Stimulated activated naive CD8-positive, alpha-beta T cell treated with anti-CD3 and anti-CD28 coated beads, Interleukin-15, Interleukin-2, amounts not matched to agents 100 U/mL and 50 U/mL, for 24 hours (primary cell): Measurements from ENCODE around the gene MEAF6.
"Not testable (repeated sequence)": the region's sequence is repeated elsewhere in the genome, so short reads cannot be mapped to it uniquely, and the experiment has no call there.

ENCODE experiments used
- ATAC-seq: fragments of 150-1000 bp; cut with Tn5 transposase; one replicate; pipeline ENCODE4 v1.10.0; 2021
- DNase-seq: peaks from one replicate; pipeline ENCODE4 v3.0.0; 2021

Gene MEAF6

DNA sequence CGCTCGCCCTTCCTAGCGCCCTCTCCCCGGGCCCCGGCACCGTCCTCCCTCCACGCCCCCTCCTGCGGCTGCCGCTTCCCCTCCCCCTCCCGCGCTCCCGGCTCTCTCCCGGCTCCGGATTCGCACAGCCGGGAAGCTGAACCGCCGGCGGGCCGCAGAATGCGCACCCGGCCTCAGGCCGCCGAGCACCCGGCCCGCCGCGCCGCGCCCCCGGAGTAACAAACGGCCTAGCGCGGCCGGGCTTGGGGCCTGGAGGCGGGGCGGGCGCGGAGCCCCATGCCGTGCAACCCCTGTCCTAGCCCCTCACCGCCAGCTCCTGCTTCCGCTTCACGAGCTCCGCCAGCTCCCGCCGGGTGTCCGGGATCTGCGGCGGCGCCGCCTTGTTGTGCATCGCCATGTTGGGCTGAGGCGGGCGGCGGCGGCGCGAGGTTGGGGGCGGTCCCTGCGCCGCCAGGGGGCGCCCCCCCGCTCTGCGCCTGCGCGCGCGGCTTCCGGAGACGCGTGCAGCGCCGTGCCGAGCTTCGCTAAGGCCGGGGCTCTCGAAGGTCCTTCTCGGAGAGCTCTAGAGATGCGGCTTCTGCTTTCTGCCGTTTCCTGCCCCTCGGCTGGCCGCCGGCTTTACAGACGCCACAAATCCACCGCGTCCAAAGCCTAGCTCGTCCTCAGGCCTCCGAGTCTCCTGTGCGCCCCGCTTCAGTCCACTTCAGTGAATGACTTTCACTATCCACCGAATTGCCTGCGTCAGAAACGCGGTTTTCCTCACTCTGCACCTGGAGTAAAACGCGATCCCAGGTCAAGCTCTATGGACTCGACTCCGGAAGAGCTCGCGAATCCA is at the start of gene MEAF6:
TSS of gene MEAF6 (minus strand) at position 417 of the 835 bp plus-strand sequence. CDS start at position 397, 20 bp downstream.
- peak; percentile 91 for ATAC-seq
- peak; percentile 88 for DNase-seq

DNA sequence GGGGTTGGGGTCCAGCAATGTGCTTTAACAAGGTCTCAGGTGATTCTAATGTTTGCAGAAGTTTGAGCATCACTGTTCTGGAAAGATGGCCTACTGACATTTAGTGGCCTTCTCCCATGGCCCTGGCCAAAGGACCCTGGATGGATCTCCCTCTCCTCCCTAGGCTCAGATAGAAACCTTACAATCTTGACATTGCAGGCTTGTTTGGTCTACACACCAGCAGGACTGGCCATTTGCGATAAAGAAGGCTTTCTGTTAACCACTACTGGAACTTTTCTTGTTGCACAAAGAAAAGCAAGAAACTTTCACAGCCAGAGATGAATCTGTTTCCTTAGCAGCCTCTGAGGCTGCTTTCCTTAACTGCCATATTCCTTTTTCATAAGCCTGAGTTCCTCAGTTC is 48.4 kb upstream of the MEAF6 start:
- ATAC-seq (no peak), DNase-seq (no peak)

GRCh38 chr1:37561133-37562132 is 46.9 kb upstream of the MEAF6 start:
- DNase-seq (peak; percentile 45), ATAC-seq (peak; percentile 53)

- ATAC-seq (no peak), DNase-seq (no peak)
Measured at GRCh38 chr1:37560401-37561132, 46.0 kb upstream of the MEAF6 start.

- not testable (repeated sequence) for DNase-seq, ATAC-seq
Measured at GRCh38 chr1:37559957-37560379, 45.4 kb upstream of the MEAF6 start.

DNA sequence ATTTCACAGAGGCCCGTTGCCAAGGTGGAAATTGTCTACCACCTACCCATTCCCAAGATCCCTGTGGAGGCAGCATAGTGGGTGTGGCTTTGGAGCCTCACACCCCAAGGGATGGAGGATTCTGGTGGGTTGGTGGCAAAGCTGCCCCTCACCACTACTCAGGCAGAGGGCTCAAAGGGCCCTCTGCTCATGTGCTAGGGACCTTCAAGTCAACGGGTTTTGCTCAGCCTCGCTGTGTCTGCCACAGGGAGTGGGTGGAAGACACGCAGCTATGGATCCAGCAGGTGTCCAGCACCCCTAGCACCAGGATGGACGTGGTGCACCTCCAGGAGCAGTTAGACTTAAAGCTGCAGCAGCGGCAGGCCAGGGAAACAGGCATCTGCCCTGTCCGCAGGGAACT is 44.5 kb upstream of the MEAF6 start:
- DNase-seq = no peak
- ATAC-seq = no peak

- ATAC-seq = no peak
- no peak for DNase-seq
Measured at GRCh38 chr1:37558411-37558810, 43.8 kb upstream of the MEAF6 start.

DNA sequence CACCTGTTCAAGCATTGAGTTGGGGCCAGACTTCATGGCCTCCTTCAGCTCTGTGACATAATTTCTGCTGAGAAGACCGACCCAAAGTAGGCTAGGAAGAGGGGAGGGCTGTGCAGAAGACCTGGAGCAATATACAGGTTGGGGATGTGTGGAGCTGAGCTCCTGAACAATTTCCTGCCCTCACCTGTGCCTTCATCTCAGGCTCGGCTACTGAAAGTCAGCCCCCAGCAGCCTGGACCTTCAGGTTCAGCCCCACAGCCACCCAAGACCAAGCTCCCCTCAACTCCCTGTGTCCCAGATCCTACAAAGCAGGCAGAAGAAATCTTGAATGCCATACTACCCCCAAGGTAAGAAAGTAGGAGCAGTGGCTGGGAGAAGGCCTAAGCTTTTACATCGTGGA is 42.8 kb upstream of the MEAF6 start:
- DNase-seq (no peak), ATAC-seq (no peak)

GRCh38 chr1:37556712-37557196 is 42.2 kb upstream of the MEAF6 start, which contains the start of gene DNALI1:
TSS of gene DNALI1 (plus strand) at chr1:37556940. CDS start at chr1:37556995, 55 bp downstream.
- DNase-seq = peak; percentile 47
- ATAC-seq = no peak

- DNase-seq (peak; percentile 88), ATAC-seq (peak; percentile 98)
Measured at GRCh38 chr1:37553927-37554808, 39.6 kb upstream of the MEAF6 start, which contains the start of gene SNIP1. TSS of gene SNIP1 (minus strand) at chr1:37554293. CDS start at chr1:37554229, 64 bp downstream.

DNA sequence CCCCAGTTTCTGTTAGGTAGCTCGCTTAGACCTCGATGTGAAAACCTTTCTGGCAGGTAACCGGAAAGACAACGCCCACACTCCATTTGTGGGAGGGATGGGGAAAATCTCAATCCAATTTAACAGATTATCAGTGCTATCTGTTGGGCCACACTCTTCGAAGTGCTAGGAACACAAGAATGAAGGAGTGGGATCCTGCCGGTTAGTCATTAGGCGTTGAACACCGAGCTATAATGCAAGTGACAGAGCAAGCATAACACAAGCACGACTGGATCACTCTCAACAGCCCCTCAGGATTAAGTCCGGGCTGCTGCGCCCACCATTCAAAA is 39.0 kb upstream of the MEAF6 start:
- ATAC-seq (no peak), DNase-seq (no peak)

- DNase-seq (no peak), ATAC-seq (no peak)
Measured at GRCh38 chr1:37549341-37549740, 34.8 kb upstream of the MEAF6 start.

DNA sequence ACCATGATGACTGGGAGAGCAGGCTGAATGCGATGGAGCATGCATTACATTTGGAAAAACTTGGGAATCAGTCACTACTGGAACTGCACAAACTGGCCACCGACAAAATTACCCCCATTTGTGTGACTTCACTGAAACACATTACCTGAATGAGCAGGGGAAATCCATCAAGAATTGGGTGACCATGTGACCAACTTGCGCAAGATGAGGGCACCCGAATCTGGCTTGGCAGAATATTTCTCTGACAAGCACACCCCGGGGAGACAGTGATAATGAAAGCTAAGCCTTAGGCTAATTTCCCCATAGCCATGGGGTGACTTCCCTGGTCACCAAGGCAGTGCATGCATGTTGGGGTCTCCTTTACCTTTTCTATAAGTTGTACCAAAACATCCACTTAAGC is 30.5 kb upstream of the MEAF6 start:
- DNase-seq = no peak
- no peak for ATAC-seq

- DNase-seq (no peak), ATAC-seq (no peak)
Measured at GRCh38 chr1:37544530-37544929, 30.0 kb upstream of the MEAF6 start.

GRCh38 chr1:37540036-37540785 is 25.6 kb upstream of the MEAF6 start:
- DNase-seq (no peak), ATAC-seq (no peak)

- DNase-seq, ATAC-seq: not testable (repeated sequence)
Measured at GRCh38 chr1:37539154-37539553, 24.6 kb upstream of the MEAF6 start.

GRCh38 chr1:37537378-37537777 is 22.8 kb upstream of the MEAF6 start:
- DNase-seq = no peak
- ATAC-seq = peak; percentile 61

DNA sequence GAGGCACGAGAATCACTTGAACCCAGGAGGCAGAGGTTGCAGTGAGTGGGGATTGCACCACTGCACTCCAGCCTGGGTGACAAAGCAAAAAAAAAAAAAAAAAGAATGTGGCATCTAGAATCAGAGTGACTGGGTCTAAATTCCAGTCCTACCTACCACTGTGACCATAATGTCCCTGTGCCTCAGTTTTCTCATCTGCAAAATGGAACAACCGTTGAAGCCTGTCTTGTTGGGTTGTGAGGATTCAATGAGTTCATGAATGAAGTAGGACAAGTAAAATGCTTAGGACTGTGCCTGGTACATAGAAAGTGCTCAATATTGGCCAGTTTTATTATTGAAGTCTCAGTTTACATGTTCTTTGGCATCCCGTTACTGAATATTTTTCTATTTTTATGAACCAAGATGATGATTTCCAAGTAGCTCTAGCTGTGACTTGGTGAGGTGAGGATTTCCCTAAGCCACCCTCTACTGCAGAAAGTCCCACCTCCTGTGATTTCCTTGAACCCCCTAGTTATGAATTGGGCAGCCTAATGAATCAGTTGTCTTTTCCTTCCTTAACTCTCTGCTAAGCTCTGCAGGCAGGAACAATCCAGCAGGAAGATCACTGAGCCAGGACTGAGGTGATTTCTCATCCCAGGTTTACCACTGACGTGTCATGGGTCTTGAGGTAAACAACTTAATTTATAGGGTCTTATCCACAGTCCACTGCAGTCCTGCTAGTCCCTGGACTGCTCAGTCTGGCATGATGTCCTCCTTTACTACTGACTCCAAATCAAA is 18.9 kb upstream of the MEAF6 start:
- DNase-seq (no peak), ATAC-seq (no peak)
